ENCODE measurements around the gene RPS6KB2. TPM values are rescaled to one million over a fixed set of nuclear protein-coding genes. Genes with fewer than 3 reads are reported as not detected.

Gene RPS6KB2
- total RNA-seq, 1 experiment from 2014 or later: 54.1 TPM

- ATAC-seq: no peak
- H3K9ac ChIP-seq (ENCODE audit: low read length): peak overlapping the region; percentile 97
- intact Hi-C loops (cut with micrococcal nuclease): no loop called here
- peak overlapping the region; percentile 98 for H3K27ac ChIP-seq (ENCODE audit: low read depth, low read length)
- no peaks in the 10 kb centered on the region for H3K9me3 ChIP-seq (ENCODE audit: control insufficient read depth in 1 of 2, insufficient read depth in 1 of 2, low read depth in 1 of 2, low read length in 2 of 2)
- peak overlapping the region; percentile 100 for H3K4me2 ChIP-seq (ENCODE audit: low read length)
- CTCF ChIA-PET: no interaction called here
- RAD21 ChIA-PET (ENCODE audit: low non-redundant PET in 1 of 2, low total read pairs in 2 of 2, uncharacterized antibody in 2 of 2, unreplicated experiment in 2 of 2): no interaction called here
- POLR2A ChIA-PET: no interaction called here
- no peaks in the 10 kb centered on the region for H3K9me2 ChIP-seq (ENCODE audit: insufficient read depth)
- H3K36me3 ChIP-seq (ENCODE audit: control insufficient read depth in 1 of 2, insufficient read depth in 2 of 2, low read length in 2 of 2): no peaks in the 10 kb centered on the region
- no peak overlapping the region for H2AFZ ChIP-seq (ENCODE audit: low read depth, low read length, poor library complexity, severe bottlenecking)
- no peaks in the 10 kb centered on the region for H3K27me3 ChIP-seq (ENCODE audit: insufficient read depth, low read length)
- TF ChIP-seq ZFX (IDR thresholded peaks at IDR 0.05) (no peak), RAD21 (IDR thresholded peaks at IDR 0.05; ENCODE audit: low read depth) (no peak), ELF1 (IDR thresholded peaks at IDR 0.05; ENCODE audit: borderline replicate concordance, low read depth) (no peak), ZNF274 (IDR thresholded peaks at IDR 0.05; ENCODE audit: low read depth, low read length) (no peak), FOSL1 (IDR thresholded peaks at IDR 0.05; ENCODE audit: low read depth) (no peak), REST (IDR thresholded peaks at IDR 0.05; ENCODE audit: low read depth) (no peak), EZH2phosphoT487 (IDR thresholded peaks at IDR 0.05; ENCODE audit: borderline replicate concordance) (no peak), SIN3A (IDR thresholded peaks at IDR 0.05; ENCODE audit: low read depth) (no peak), SP1 (IDR thresholded peaks at IDR 0.05; ENCODE audit: low read depth) (no peak), TCF7L2 (IDR thresholded peaks at IDR 0.05; ENCODE audit: borderline replicate concordance, extremely low read depth, insufficient read depth, insufficient read length) (no peak)
- TF ChIP-seq, protein P1, sequence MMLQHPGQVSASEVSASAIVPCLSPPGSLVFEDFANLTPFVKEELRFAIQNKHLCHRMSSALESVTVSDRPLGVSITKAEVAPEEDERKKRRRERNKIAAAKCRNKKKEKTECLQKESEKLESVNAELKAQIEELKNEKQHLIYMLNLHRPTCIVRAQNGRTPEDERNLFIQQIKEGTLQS (IDR thresholded peaks at IDR 0.05): no peak
- H3K79me2 ChIP-seq (ENCODE audit: insufficient read depth, low read length): peaks cover 9% of the 10 kb centered on the region; the same call in 1 of the 2 replicates
- no peak for DNase-seq (ENCODE audit: low read depth, low spot score)
- BruUV-seq (replicated peaks): no TSS peak
- peaks cover 35 to 51% of the 10 kb centered on the region in 2 experiments for H3K4me1 ChIP-seq (ENCODE audit: control insufficient read depth in 1 of 2, insufficient read depth in 2 of 2, low read length in 2 of 2)
- H4K20me1 ChIP-seq (ENCODE audit: insufficient read depth): no peaks in the 10 kb centered on the region
- 0 out of 4 replicates have a peak overlapping the region, but pooled peaks of 1 of the 2 experiments have one; percentile 96 for H3K4me3 ChIP-seq (replicated peaks in 1 of 2; ENCODE audit: low read depth in 1 of 2, low read length in 2 of 2)
Measured at GRCh38 chr11:67463186-67463585, 34.9 kb downstream of the RPS6KB2 start.
